BE2C (cell line): ENCODE measurements around the gene GLYATL1B.
"Not testable (repeated sequence)": the region's sequence is repeated elsewhere in the genome, so short reads cannot be mapped to it uniquely, and the experiment has no call there.

Experiments
- DNase-seq: peaks from one replicate; pipeline ENCODE4 v3.0.0-alpha.2; 2020
- H3K27me3 ChIP-seq: fragments of 250-450 bp; sonication (Bioruptor Pico); 2 replicates; pipeline ENCODE4 v1.5.1; 2020; ENCODE audit warnings: mild to moderate bottlenecking
- H3K36me3 ChIP-seq: fragments of 250-450 bp; sonication (Bioruptor Pico); 2 replicates; pipeline ENCODE4 v1.5.1; 2020; ENCODE audit warnings: mild to moderate bottlenecking
- H3K4me1 ChIP-seq: fragments of 250-450 bp; sonication (Bioruptor Pico); 2 replicates; pipeline ENCODE4 v1.5.1; 2020
- H3K4me3 ChIP-seq: 2 replicates; pipeline ENCODE4 v1.5.1; 2011; ENCODE audit warnings: low read depth, low read length
- H3K9me3 ChIP-seq: fragments of 250-450 bp; sonication (Bioruptor Pico); 2 replicates; pipeline ENCODE4 v1.5.1; 2020
- TF ChIP-seq, protein P1 (sequence below): IDR thresholded peaks from 2 replicates; pipeline ENCODE4 v1.5.1; 2012; ENCODE audit warnings: mild to moderate bottlenecking, low read depth, low read length

Gene GLYATL1B

DNA sequence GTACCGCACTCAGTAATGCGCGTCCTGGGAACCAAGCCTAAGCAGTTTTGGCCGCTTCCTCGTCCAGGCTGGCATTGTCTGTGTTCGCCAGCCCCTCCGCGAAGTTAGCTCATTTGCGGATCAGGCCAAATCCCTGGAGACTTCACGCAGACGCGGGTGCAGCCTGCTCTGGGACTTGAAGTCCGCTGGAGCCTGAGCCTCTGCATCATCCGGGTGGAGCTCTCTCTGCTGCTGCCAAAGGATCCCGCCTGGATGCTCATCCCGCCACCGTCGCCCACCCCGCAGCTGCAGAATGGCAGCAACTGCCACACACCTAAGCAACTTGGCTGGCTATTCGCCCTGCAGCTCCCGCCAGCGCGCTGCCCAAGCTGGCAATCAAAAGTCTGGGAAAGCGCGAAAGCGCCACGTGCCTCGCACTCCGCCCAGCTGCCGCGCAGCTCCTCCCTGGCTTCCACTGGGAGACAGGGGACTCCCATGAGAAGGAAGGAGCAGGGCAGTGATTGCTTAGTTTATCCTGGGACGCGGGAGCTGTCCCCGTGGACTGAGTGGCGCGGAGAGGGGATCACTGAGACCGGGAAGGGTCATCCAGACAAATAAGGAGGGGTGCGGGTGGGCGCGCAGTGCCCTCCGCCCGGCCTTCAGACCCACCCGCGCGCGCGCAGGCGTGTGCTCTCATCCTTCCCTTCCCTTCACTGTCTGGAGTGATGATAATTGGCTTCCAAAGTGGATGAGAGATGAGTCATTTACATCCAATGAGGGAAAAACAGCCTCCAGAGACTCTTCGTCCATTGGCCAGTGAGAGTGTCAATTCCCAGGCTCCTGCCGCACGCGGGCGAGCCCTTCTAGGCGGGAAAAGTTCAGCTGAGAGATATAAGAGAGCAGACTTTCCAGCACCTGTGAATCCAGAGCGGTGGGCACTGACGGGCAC, 23.2 kb upstream of the GLYATL1B start:
- Histone ChIP-seq H3K27me3 (no peaks in the 10 kb centered on the region), H3K9me3 (no peaks in the 10 kb centered on the region), H3K36me3 (no peaks in the 10 kb centered on the region), H3K4me1 (no peaks in the 10 kb centered on the region), H3K4me3 (no peak overlapping the region)
- DNase-seq, result no peak
- TF ChIP-seq, protein P1, sequence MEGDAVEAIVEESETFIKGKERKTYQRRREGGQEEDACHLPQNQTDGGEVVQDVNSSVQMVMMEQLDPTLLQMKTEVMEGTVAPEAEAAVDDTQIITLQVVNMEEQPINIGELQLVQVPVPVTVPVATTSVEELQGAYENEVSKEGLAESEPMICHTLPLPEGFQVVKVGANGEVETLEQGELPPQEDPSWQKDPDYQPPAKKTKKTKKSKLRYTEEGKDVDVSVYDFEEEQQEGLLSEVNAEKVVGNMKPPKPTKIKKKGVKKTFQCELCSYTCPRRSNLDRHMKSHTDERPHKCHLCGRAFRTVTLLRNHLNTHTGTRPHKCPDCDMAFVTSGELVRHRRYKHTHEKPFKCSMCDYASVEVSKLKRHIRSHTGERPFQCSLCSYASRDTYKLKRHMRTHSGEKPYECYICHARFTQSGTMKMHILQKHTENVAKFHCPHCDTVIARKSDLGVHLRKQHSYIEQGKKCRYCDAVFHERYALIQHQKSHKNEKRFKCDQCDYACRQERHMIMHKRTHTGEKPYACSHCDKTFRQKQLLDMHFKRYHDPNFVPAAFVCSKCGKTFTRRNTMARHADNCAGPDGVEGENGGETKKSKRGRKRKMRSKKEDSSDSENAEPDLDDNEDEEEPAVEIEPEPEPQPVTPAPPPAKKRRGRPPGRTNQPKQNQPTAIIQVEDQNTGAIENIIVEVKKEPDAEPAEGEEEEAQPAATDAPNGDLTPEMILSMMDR, result no peak

- not testable (repeated sequence) for H3K36me3 ChIP-seq, H3K4me1 ChIP-seq, H3K4me3 ChIP-seq, H3K9me3 ChIP-seq, H3K27me3 ChIP-seq, DNase-seq
Observed at GRCh38 chr11:59063996-59064727, 21.9 kb upstream of the GLYATL1B start.

DNA sequence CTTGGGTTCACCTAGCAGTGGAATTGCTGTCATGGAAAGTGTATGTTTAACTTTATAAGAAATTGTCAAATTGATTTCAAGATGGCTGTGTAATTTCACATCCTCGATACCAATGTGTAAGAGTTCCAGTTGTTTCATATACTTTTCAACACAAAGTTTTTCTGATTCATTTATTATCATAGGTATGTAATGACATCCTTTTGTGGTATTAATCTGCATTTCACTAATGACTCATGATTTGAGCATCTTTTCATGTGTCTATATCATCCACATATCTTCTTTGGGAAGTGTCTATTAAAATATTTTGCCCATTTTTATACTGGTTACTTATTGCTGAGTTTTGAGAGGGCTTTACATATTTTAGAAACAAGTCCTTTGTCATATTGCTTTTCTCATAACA, 17.0 kb upstream of the GLYATL1B start:
- H3K27me3 ChIP-seq, result no peaks in the 10 kb centered on the region
- no peaks in the 10 kb centered on the region for H3K36me3 ChIP-seq
- no peak for DNase-seq
- H3K4me1 ChIP-seq, result no peaks in the 10 kb centered on the region
- H3K4me3 ChIP-seq, result no peak overlapping the region
- no peaks in the 10 kb centered on the region for H3K9me3 ChIP-seq
- TF ChIP-seq, protein P1, result no peak

DNA sequence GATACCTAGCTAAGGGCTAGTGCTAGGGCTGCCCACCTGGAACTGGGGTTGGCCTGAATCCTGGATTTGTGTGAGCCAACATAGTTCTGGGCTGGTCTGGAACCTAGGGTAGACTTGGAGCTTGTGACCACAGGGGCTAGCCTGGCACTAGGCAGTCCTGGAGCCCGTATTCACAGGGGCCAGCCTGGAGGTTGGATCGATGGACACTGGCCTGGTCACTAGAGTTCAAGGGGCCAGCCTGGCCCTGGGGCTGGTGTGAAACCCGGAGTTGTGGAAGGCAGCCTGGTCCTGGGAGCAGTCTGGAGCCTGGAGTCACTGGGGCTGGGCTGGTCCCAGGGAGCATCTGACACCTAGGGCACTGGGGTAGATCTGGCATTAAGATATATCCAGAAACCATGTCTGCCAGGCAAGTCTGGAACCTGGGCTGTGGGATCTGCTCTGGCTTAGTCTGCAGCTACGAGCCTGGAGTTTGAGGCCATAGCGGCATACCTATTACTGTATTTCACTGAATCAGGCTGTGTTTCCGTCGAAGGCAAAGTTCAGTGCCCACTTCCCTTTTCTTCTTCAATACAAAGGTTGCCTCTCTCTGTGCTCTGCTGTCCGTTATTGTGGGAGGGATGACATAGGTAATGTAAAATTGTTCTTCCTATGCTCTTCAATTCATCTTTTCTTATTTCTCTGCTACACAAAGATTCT, 9.1 kb upstream of the GLYATL1B start:
- TF ChIP-seq, protein P1, result no peak
- no peak for DNase-seq
- Histone ChIP-seq H3K4me3 (no peak overlapping the region), H3K27me3 (no peaks in the 10 kb centered on the region), H3K4me1 (no peaks in the 10 kb centered on the region), H3K9me3 (no peaks in the 10 kb centered on the region), H3K36me3 (no peaks in the 10 kb centered on the region)

- TF ChIP-seq, protein P1, result no peak
- no peak overlapping the region for H3K4me3 ChIP-seq
- H3K9me3 ChIP-seq, result no peaks in the 10 kb centered on the region
- no peaks in the 10 kb centered on the region for H3K4me1 ChIP-seq
- H3K27me3 ChIP-seq, result no peaks in the 10 kb centered on the region
- DNase-seq, result no peak
- H3K36me3 ChIP-seq, result no peaks in the 10 kb centered on the region
Observed at GRCh38 chr11:59078435-59078834, 7.7 kb upstream of the GLYATL1B start.

GRCh38 chr11:59079086-59079485, 7.0 kb upstream of the GLYATL1B start:
- Histone ChIP-seq H3K27me3 (no peaks in the 10 kb centered on the region), H3K36me3 (no peaks in the 10 kb centered on the region)

GRCh38 chr11:59080421-59080820, 5.7 kb upstream of the GLYATL1B start:
- H3K36me3 ChIP-seq, DNase-seq, H3K4me1 ChIP-seq, H3K27me3 ChIP-seq, H3K9me3 ChIP-seq, H3K4me3 ChIP-seq: not testable (repeated sequence)

More at GRCh38 chr11:59079086-59079485, 7.0 kb upstream of the GLYATL1B start:
- no peak overlapping the region for H3K4me3 ChIP-seq
- TF ChIP-seq, protein P1, result no peak
- no peaks in the 10 kb centered on the region for H3K4me1 ChIP-seq
- DNase-seq, result no peak
- H3K9me3 ChIP-seq, result no peaks in the 10 kb centered on the region

GRCh38 chr11:59081430-59082020, 4.6 kb upstream of the GLYATL1B start:
- not testable (repeated sequence) for H3K4me1 ChIP-seq, H3K9me3 ChIP-seq, H3K27me3 ChIP-seq, H3K36me3 ChIP-seq, H3K4me3 ChIP-seq, DNase-seq
